Measurements from ENCODE around the gene RIOX2.

Gene RIOX2

DNA sequence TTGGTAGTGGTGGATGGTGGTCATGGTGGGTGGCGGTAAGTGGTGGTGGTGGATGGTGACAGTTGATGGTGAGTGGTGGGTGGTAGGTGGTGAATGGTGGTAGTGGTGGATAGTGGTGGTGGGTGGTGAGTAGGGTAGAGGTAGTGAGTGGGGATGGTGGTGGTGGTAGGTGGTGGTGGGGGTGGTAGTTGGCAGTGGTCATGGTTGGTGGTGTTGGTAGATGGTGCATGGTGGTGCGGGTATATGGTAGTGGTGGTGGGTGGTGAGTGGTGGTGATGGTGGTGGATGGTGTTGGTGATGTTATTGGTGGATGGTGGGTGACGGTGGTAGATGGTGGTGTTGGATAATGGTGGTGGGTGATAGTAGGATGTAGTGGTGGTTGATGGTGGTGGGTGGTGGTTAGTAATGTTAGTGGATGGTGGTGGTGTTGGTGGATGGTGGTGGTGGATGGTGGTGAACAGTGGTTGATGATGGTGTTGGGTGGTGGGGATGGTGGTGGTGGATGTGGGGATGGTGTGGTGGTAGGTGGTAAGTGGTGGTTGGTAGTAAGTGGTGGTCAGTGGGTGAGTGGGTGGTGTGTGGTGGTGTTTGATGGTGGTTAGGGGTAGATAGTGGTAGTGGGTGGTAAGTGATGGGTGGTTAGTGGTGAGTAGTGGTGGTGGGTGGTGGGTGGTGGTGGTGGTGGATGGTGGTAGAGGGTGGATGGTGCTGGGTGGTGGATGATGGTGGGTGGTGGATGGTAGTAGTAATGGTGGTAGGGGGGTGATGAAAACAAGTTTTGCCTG is 16.7 kb upstream of the RIOX2 start:
- DNase-seq, result no peak

DNA sequence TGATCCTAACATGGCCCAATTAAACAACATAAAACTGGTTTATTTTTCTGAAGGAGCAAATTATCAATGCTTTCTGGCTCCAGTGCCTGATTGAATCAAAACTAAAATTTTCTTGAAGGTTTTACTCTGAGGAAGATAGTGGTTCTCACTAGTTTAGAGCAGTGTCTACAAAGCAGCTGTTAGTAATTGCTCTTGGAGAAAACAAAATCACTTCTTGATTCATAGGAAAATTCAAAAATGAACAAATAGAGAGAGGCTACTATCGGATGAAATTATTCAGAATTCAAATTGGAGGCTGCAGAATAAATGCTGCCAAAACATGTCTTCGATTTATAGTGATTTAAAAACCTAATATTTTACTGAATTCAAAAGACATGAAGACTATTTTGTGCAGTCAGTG is 15.1 kb upstream of the RIOX2 start:
- no peak for DNase-seq

DNA sequence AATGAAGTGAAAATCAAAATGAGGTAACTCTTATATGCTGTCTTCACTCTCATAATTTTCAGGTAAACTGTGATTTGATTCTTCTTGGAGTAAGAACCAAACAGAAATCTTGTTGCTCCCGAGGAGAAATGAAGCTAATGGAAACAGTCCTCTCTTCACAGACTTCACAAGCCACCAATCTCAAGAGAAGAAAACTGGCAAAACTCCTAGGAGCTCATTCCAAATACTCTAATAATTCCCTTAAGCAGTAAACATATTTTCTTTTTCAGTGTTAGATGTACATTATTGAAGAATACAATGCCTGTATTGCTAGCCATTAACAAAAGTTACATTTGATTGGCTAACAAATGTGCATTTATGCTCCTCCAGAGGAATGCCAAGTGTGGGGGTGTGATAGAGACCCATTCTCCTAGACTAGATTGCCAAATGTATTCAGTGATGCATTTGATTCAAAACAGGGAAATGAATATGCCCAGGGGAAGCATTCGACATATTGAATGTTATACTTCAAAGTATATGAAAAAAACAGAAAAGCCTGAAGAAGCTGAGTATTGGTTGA is 11.8 kb upstream of the RIOX2 start:
- no peak for DNase-seq

DNA sequence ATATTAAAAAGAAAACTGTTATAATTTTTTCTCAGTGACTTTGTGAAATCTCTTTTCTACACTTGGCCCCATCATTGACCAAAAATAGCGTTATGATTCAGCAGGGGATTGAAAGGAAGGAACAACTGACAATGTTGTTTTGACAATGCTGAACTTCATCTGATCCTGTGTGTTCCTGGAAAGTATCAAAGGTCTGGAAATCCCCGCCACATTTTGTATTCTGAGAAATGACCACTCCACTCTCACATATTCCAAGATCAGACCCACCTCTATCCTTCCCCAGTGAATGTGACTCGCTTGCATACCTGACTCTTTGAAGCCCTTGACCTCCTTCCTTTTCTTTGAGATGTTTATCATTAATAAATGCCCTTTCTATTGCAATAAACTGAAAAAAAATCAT is 9.7 kb upstream of the RIOX2 start:
- DNase-seq, result no peak

DNA sequence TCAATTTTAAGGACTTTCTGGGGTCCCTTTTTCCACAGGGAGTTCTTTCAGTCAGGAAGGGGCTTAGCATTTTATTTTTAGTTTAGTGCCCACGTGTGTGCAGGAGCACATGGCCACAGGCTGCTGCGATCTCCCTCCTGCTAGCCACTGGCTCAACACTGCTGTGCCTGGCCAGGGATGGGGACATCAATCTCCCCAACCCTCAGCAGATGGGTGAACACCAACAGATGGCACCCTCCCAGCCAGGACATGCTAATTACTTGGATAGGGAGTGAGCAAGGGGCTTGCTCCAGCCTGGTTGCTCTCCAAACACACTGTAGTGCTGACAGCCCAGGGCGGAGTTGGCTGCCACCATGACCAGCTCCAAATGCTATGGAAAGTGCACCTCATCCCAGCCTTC is 7.4 kb upstream of the RIOX2 start:
- no peak for DNase-seq

DNA sequence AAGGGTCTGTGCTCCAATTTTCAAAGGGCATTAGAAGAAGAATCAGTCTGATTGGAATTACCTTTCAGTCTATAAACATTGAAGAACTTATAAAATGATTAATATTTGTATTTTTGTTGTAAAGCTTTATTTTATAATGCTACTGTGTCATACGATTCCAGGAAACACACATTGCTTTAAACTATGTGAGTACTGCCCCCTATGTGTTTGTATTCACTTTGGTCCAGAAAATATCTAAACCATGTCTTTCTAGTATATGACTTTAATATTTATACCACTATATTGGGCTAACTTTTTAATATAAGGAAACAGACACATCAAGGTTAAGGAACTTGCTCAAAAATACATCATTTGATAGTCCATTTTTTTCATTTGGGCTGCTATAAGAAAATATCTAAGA is 3.2 kb upstream of the RIOX2 start:
- DNase-seq, result no peak

DNA sequence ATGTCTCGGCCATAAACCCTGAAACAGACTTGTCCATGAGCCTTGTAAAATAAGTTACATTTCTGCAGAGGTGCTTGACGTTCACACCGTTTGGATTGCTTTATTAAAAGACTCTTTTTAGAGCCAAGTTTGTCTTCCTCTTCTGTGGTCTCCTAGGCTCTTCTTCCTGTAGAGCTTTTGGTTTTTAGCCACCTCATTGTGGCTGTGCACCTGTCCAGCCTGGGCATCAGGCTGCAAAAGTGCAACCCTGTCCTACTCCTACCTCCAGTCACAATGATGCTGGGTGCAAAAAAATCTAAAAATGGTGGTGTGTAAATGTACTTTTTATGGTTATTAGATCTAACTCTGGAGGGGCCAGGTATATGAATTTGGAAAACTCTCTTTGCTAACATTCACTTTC is 2.8 kb upstream of the RIOX2 start:
- DNase-seq, result no peak

DNA sequence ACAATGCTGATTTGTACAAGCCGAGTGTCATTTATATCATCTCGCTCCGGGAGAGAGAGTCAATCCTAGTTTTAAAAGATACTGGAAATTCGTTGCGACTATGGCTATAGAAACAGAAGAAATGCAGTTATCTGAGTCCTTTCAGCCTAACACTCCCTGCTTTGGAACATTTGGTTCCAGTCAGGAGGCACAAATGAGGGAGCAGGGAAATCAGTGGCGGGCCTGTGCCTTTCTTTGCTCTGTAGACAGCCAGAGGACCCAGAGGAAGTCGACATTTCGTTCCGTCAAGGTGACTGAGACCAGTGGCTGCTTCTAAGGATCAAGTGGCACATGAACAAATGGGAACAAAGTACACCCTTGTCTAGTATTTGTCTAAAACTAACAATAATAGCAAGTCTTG is 745 bp upstream of the RIOX2 start:
- no peak for DNase-seq

DNA sequence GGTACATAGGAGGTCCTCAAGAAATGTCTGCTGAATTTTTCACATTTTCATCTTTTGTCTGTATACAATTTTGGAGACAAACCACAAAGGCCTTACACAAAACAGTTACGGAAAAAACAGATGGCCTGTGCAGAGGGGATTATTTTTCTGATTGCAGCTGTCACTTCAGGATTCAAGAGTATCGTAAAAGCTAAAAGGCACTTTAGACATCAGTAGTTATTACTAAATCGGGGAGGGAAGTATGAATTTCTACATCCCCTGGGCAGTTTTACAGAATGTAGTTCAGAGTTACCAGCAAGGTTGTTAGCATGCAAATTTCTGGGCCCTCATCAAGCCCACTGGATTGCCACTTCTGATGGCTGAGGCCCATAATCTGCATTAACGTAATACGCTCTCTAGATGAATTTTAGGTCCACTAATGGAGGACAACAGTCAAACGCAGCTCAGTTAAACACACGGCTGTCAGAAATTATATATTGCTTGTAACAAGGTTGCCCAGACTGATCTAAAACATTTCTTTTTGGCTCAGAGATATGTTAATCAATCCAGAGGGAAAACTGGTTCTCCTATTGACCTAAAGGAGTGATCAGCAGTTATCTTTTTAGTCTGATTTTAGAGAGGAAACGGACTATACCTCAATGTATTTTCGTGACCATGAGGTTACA is 1.1 kb downstream of the RIOX2 start:
- DNase-seq, result no peak

DNA sequence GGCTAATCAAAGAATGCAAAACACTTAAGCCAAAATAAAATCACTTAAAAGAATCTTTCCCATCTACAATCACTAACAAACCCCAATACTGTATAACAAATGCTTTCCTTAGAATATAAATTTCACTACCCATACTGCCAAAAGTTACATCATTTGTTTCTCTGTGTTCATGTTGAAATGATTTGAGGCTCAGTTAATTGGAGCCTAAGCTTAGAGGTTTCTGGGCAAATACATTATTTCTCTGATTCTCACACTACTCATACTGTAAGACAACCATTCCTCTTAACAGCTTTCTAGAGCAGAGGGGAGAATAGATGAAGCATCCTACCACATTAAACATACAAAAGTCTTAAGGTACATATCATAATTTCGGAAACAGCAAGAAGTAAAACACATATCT is 2.1 kb downstream of the RIOX2 start:
- no peak for DNase-seq

DNA sequence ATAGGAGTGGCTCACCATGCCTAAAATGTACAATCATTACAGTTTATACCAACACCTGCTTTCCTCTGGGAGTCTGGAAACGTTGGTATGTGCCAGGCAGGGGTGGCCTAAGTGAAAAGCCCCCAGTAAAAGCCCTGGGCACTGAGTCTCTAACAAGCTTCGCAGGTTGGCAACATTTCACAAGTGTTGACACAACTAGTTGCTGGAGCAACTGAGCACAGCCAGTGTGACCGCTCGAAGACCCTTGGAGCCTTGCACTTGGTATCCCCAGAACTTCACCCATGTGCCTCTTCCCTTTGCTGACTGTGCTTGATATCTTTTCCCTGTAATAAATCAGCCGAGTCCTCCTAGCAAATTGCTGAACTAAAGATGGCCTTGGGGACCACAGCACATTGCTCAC is 2.7 kb downstream of the RIOX2 start:
- no peak for DNase-seq

DNA sequence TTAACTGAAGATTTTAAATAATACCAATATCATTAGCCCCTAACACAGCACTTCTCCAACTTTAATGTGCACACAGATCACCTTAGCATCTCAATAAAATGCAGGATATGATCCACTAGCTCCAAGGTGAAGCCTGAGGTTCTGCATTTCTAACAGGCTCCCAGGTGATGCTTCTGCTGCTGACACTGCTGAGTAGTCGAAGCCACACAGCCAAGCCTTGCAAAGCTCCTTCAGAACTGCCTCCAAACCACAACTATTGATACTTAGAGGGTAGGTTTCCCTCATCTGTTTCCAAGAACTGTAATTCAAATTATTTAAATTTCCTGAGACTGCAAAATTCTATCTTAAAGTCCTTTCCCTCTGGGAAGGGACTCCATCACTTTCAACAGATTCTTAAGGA is 3.9 kb downstream of the RIOX2 start:
- no peak for DNase-seq

DNA sequence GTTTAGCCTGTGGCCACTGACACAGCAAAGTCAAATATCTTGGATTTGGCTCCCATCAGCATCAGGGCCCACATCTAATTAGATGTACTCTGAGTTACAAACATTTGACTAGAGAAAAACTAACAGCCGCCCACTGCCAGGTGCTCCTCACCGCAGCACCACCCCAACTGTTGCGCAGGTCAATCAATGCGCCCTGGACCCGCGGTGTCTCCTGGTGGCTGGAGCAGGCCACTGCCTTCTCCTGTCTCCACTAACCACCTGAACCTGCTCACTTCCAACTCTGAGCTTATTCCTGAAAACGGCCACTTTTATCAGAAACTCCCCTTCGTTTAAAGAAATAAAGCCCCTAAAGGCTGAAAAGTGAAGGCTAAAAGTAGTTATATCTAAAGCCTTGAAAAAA is 4.3 kb downstream of the RIOX2 start:
- no peak for DNase-seq

DNA sequence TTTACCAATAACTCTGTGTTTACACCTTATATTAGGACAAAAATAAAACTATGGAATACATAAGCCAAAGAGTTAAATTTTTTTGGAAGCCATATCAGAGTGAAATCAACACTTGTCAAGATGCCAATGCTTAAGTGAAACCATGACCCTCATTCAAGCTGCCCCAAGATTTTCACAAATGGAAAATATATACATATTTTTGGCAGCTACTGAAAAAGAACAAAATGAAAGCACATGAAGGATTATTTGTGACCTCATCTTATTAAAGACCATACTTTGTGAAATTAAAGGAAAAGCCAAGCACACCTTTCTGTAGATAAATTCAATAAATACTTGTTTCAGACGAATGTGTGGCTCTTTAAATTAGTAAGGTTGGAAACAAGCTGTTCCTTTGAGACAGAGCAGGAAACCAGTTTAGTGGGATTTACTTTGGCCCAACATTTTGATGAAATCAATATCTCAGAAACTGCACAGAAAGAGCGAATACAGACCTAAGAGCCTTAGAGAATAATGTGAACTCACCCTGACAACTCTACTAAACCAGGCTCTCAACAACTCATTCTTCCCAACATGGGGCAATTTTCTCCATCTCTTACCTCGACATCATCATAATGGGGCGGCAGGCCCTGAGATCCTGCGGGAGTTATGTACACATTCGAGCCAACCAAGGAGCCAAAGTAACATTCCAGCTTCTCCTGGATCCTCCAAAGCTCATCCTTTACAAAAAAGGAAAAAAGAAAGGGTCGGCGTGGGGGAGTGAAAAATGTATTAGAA is 11.1 kb downstream of the RIOX2 start:
- DNase-seq, result no peak

DNA sequence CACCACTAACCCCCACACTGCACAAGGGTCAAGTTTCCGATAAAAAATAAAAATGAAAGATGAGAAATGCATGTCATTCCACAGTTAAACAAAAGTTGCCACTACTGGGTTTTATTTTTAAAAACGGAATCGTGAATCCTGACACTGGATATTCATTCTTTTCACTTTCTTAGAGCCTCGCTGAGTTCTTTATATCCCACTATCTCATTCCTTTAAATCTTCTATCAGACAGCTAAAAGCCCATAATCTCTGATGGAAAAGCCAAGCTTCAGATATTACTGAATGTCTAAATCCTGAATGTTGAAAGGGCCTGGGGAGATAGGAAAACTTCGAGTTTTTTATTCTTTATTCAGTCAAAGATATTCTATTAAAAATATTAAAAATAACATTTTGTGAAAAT is 11.7 kb downstream of the RIOX2 start:
- DNase-seq, result no peak

DNA sequence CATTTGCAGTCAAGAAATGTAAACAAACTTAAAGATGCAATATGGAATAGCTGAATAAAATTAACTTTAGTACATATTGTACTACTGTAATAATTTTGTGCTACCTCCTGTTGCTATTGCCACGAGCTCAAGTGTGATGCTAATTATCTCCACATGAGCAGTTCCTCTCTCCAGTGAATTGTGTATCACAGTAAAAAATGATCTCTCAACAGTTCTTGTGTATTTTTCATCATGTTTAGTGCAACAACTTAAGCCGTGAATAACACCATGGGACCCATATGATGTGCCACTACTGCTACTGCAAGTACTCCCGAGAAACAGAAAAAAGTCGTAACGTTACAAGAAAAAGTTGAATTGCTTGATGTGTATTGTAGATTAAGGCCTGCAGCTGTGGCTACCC is 12.4 kb downstream of the RIOX2 start:
- DNase-seq, result no peak

DNA sequence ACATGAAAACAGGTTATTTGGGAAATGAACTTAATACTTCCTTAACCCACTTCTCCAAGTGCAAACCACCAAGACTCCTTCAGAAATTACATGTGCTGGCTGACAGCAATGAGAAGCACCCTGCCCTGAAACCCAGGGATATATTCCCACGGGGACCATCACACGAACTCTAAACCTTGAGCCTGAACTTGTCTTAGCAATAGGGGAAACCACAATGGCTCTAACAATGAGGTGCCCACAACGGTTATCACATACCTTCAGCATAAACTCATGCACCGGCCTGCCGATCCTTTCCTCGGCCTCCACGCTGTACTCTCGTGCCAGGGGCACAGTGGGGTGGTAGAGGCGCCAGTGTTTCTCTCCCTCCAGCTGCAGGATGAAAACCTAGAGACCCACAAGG is 13.4 kb downstream of the RIOX2 start:
- no peak for DNase-seq

DNA sequence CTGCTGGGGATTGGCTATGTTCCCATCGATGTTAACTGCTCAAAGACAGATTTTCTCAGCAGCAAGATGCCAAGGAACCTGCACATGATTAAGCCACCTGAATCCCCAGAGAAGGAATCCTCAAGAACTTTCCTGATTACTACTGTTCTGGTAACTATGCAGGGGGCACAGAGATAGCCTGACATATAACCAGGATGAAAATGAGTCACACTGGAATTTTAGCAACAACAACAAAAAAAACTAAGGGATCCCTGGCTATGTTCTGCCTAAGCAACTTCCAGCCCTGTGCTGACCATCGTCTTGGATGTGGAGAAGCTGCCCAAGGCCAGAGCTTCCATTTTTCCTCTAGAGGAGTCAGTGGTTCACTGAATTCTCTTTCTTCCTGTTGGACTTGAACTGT is 13.8 kb downstream of the RIOX2 start:
- DNase-seq, result peak; percentile 43

DNA sequence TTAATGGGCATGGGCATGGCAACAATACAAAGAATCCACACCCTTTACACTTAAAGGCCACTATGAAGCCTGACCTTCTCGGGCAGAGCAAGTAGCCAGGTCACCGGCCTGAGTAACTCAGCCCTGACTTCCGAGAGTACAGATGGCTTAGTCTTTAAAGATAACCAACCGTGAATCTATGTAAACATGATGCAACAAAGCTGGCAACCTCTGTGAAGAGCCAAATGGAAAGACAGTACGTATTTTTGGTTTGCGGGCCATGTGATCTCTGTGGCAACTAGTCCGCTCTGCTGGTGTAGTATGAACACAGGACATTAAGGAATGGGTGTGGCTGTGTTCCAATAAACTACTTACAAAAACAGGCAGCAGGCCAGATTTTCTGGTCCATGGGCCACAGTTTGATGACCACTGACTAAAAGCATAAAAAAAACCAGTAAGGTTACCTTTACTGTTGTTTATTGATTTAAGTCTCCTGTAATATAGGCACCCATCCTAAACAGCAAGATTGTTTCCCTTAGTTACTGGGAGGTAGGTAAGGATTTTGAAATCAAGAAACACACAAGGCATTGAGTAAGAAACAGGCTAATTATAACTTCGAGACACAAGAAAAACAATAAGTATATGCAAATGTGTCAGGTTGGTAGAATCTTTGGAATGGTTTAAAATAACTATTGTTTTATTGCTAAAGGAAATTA is 14.5 kb downstream of the RIOX2 start:
- DNase-seq, result no peak

DNA sequence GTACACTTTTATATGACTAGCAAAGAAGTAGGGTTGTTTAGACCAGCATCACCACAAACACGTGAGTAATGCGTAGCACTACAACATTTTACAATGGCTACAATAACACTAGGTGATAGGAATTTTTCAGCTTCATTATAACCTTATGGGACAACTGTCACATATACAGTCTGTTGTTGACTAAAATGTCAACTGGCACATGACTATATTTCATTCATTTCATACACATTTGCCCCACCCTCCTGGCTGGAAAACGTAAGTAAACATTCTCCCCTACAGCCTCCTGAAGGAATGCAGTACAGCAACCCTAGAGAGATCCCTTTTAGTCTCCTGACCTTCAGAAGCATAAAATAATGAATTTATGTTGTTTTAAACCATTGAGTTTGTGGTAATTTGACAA is 16.2 kb downstream of the RIOX2 start:
- DNase-seq, result no peak

DNA sequence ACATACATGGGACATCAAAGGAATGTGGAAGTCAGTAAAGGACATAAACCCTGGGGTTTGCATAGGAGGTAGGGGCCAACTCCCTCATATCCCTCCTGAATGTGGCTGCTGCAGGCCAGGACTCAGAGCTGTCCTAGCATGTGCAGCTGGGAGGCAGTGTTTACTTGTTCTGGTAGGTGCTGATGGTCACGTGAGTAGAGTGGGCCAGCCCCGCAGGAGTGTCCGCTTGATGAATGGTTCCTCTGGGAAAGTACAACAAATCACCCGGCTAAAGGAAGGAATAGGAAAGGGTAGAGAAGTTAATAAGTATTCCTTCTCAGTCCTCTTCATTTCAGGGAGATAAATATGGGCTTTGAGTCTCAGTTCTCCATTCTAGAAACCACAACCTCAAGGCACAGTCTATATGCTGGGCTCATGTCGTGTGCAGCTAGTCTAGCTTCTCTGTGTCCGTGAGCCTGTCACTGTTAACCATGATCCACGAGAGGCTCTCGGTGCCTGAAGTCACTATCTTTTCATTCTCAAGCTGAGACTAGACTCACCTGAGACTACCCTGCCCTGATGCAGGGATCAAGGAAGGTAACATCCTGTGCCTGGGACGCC is 17.9 kb downstream of the RIOX2 start:
- DNase-seq, result no peak

DNA sequence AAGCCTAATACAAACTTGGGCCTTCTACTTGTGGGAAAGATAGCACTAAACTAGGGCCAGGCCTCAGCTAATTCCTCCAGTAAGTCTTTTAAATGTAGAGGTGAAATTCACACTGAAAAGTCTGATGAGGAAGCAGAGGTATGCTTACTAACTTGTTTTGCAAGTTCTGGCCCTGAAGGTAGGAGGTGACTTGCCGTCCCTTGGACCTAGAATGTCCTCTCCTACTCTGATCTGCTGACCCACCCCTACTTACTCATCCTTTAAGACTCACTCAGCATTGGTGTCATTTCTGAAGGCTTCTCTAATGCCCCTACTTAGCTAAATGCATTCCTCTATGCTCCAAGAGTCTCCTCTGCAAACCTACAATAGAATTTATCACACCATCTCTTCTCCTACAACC is 19.4 kb downstream of the RIOX2 start:
- DNase-seq, result no peak

DNA sequence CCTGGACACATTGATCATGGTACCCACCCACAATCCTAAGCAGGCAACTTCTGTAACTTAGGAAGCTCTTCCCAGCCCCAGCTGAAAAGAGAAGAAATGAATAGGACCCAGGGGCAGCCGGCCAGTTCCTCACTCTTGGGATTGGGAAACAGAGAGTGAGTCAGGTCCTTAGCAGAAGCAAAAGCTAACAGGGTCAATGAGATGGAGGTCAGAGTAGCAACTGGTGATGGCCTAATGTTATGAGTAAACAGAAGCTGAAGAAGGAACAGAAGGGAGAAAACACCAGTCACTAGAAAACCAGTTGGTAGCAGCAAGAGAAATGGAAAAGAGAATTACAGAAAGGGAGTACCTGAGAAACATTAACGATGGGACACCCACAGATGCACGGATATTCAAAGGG is 20.0 kb downstream of the RIOX2 start:
- peak; percentile 45 for DNase-seq

Measured in EL (cell line).